ENCODE data around the gene CLN5. TPM values are rescaled to one million over a fixed set of nuclear protein-coding genes. Genes with fewer than 3 reads are reported as not detected.

Gene CLN5
- total RNA-seq (2012; rRNA removed) (15.1 and 22.8 TPM in 2 replicates), polyA plus RNA-seq (2012; rRNA removed) (9.7 and 11.3 TPM in 2 replicates), Bru-seq, nascent RNA (percentile 65 among the genes with signal in this experiment), BruChase-seq, experiment 1, labeled RNA remaining after a 6-hour chase (percentile 72 among the genes with signal in this experiment), BruChase-seq, experiment 2, labeled RNA remaining after a 2-hour chase (percentile 67 among the genes with signal in this experiment)
- 3.9 and 5.7 TPM in 2 replicates for polyA plus RNA-seq (2012; cell fraction: cytosol; rRNA removed)
- 8.2 and 17.8 TPM in 2 replicates for polyA plus RNA-seq (2012; cell fraction: nucleus; rRNA removed; ENCODE audit: low replicate concordance)
- long read RNA-seq, full-length matches to known transcripts, result 53 of 54 reads
- long read RNA-seq, partial matches to known transcripts, result 1 of 54 reads
- long read RNA-seq, other reads (novel, unspliced or antisense), result 0 of 54 reads

DNA sequence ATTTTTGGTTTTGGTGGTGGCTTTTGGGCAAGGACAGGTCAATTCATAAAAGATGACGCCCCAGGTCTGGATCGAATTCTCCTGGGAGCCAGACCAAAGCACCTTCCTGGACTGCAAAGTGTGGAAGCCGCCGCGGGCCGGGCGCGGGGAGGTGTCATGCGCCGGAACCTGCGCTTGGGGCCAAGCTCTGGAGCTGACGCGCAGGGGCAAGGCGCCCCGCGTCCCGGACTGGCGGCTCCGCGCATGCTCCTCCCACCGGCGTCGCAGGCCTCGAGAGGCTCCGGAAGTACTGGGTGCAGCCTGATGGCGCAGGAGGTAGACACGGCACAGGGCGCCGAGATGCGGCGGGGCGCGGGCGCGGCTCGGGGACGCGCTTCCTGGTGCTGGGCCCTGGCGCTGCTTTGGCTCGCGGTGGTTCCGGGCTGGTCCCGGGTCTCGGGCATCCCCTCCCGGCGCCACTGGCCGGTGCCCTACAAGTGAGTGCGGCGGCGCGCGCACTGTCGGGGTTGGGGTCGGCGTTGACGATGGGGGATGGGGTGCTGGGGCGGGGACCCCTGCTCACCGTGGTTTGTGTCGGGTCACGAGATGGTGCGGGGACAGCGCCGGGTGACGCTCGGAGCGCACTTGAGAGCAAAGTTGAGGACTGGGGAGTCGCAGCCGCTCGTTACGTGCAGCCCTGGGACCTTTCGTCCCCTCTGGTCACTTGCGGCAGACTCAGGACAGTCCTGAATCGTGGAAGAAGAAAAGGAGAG lies at the start of gene CLN5:
Gene CLN5, plus strand, starts transcription at position 286 of the 752 bp plus-strand sequence. Its CDS starts 18 bp downstream, at position 304.
- WGBS, 2 experiments (ENCODE audit: extremely low coverage in 2 of 2, insufficient read length in 1 of 2), result 1% methylated on average over 11 of the region's 73 CpGs; no CpG with 5 or more reads in 1 of the 2 experiments
- peak within 1 kb of the TSS; percentile 89 for H3K9ac ChIP-seq (ENCODE audit: low read depth, low read length)
- peak within 1 kb of the TSS; percentile 90 for H3K4me2 ChIP-seq (ENCODE audit: low read depth, low read length)
- H3K14ac ChIP-seq (replicated peaks; ENCODE audit: low read depth, low read length), result peak within 1 kb of the TSS; percentile 94
- peak within 1 kb of the TSS; percentile 94 for H4K5ac ChIP-seq (ENCODE audit: low read depth, low read length)
- H2AK9ac ChIP-seq (replicated peaks; ENCODE audit: low read depth, low read length, poor library complexity), result peak within 1 kb of the TSS; percentile 90
- no TSS peak for BruUV-seq (replicated peaks)
- H3K56ac ChIP-seq (ENCODE audit: extremely low read depth, insufficient read depth, low read length), result peak within 1 kb of the TSS; percentile 78; the same call in 1 of the 2 replicates
- dilution Hi-C loops (cut with HindIII; ENCODE audit: low sequenced_read_pairs, unreplicated experiment), result no loop called here
- POLR2A ChIA-PET (ENCODE audit: unreplicated experiment), result no interaction called here
- peak within 1 kb of the TSS; percentile 60 for H3K27ac ChIP-seq (ENCODE audit: insufficient read depth, low read length)
- no peak within 1 kb of the TSS for H2BK20ac ChIP-seq (ENCODE audit: low read depth, low read length)
- H3K9me3 ChIP-seq (ENCODE audit: control insufficient read depth, insufficient read depth, low read length), result no peaks in the 10 kb centered on the region
- peak within 1 kb of the TSS; percentile 98 for H2AFZ ChIP-seq (replicated peaks; ENCODE audit: low read length, poor library complexity)
- H2AK5ac ChIP-seq (ENCODE audit: low read depth, low read length), result peak within 1 kb of the TSS; percentile 88
- peak within 1 kb of the TSS; percentile 4; the same call in 1 of the 3 replicates for H2BK15ac ChIP-seq (ENCODE audit: low read depth, low read length)
- peak within 1 kb of the TSS; percentile 81 for H4K91ac ChIP-seq (ENCODE audit: insufficient read depth, low read depth, low read length)
- H3K79me1 ChIP-seq (ENCODE audit: low read depth in 1 of 2, low read length in 2 of 2), result peaks cover 23 to 35% of the 10 kb centered on the region in 2 experiments
- H3K18ac ChIP-seq (ENCODE audit: low read depth, low read length), result peak within 1 kb of the TSS; percentile 30
- peak within 1 kb of the TSS; percentile 99 for H4K8ac ChIP-seq (ENCODE audit: low read depth in 2 of 2, low read length in 2 of 2)
- in situ Hi-C loops (cut with MboI; ENCODE audit: low sequenced_read_pairs), result loop anchor here (25.0 kb wide), 1 partner anchor 1305 kb away; no protein-coding TSS in a partner anchor
- peak within 1 kb of the TSS; percentile 73 for H2BK120ac ChIP-seq (ENCODE audit: low read depth, low read length)
- peak; percentile 90 for DNase-seq
- CTCF ChIA-PET, result interaction anchor here (0.6 to 3.7 kb wide), 3 partner anchors 10 to 425 kb away, joined by 4 to 15 read pairs (median 14); no protein-coding TSS in a partner anchor
- H3K4ac ChIP-seq (ENCODE audit: low read depth, low read length), result peak within 1 kb of the TSS; percentile 91
- ATAC-seq (ENCODE audit: low read depth), result peak; percentile 99
- H3K4me3 ChIP-seq (ENCODE audit: insufficient read depth, low read depth, low read length), result peak within 1 kb of the TSS; percentile 83
- H3K23ac ChIP-seq (ENCODE audit: low read depth, low read length), result peak within 1 kb of the TSS; percentile 94
- peaks cover 7% of the 10 kb centered on the region for H3K9me1 ChIP-seq (ENCODE audit: insufficient read depth, low read length)
- peaks cover 4% of the 10 kb centered on the region; the same call in 1 of the 2 replicates for H3K36me3 ChIP-seq (ENCODE audit: control insufficient read depth, insufficient read depth, low read length)
- peak within 1 kb of the TSS; percentile 48 for H2BK5ac ChIP-seq (ENCODE audit: low read depth, low read length, poor library complexity, severe bottlenecking)
- H4K20me1 ChIP-seq (ENCODE audit: insufficient read depth, low read length), result no peaks in the 10 kb centered on the region
- H3K27me3 ChIP-seq (ENCODE audit: control insufficient read depth, insufficient read depth, low read length), result peaks cover 3% of the 10 kb centered on the region
- intact Hi-C loops (cut with micrococcal nuclease), result loop anchor here (5.0 kb wide), 1 partner anchor 835 kb away; no protein-coding TSS in a partner anchor
- H3K4me1 ChIP-seq (ENCODE audit: control insufficient read depth, insufficient read depth, low read length), result peaks cover 4% of the 10 kb centered on the region; the same call in 1 of the 2 replicates
- TF ChIP-seq RFX5 (IDR thresholded peaks at IDR 0.05; ENCODE audit: low read depth, low read length) (no peak), NFE2L2 (IDR thresholded peaks at IDR 0.05; ENCODE audit: low read depth, low read length) (no peak), CEBPB (IDR thresholded peaks at IDR 0.05; ENCODE audit: low read depth, low read length) (no peak), MXI1 (IDR thresholded peaks at IDR 0.05; ENCODE audit: borderline replicate concordance, low read depth, low read length) (peak; percentile 53; the same call in 1 of the 2 replicates), RAD21 (IDR thresholded peaks at IDR 0.05; ENCODE audit: low read length) (no peak), POLR2A (IDR thresholded peaks at IDR 0.05; ENCODE audit: low read depth, low read length) (peak; percentile 92), CHD1 (IDR thresholded peaks at IDR 0.05; ENCODE audit: low read depth, low read length) (no peak), MAZ (IDR thresholded peaks at IDR 0.05; ENCODE audit: borderline replicate concordance, low read depth, low read length) (peak; percentile 69; the same call in 1 of the 2 replicates), RCOR1 (IDR thresholded peaks at IDR 0.05; ENCODE audit: insufficient replicate concordance, low read length) (no peak)
- TF ChIP-seq, protein P1, sequence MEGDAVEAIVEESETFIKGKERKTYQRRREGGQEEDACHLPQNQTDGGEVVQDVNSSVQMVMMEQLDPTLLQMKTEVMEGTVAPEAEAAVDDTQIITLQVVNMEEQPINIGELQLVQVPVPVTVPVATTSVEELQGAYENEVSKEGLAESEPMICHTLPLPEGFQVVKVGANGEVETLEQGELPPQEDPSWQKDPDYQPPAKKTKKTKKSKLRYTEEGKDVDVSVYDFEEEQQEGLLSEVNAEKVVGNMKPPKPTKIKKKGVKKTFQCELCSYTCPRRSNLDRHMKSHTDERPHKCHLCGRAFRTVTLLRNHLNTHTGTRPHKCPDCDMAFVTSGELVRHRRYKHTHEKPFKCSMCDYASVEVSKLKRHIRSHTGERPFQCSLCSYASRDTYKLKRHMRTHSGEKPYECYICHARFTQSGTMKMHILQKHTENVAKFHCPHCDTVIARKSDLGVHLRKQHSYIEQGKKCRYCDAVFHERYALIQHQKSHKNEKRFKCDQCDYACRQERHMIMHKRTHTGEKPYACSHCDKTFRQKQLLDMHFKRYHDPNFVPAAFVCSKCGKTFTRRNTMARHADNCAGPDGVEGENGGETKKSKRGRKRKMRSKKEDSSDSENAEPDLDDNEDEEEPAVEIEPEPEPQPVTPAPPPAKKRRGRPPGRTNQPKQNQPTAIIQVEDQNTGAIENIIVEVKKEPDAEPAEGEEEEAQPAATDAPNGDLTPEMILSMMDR (conservative IDR thresholded peaks at IDR 0.05; ENCODE audit: low read depth, low read length), result no peak
- TF ChIP-seq, protein P2, sequence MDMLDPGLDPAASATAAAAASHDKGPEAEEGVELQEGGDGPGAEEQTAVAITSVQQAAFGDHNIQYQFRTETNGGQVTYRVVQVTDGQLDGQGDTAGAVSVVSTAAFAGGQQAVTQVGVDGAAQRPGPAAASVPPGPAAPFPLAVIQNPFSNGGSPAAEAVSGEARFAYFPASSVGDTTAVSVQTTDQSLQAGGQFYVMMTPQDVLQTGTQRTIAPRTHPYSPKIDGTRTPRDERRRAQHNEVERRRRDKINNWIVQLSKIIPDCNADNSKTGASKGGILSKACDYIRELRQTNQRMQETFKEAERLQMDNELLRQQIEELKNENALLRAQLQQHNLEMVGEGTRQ (IDR thresholded peaks at IDR 0.05; ENCODE audit: low read depth, low read length), result peak; percentile 31
